Activated CD8-positive, alpha-beta memory T cell treated with anti-CD3 and anti-CD28 coated beads, Interleukin-2, amount 50 U/mL, for 48 hours (primary cell): Measurements from ENCODE around the gene DIS3L2.

Experiments used
- DNase-seq: peaks from one replicate; pipeline ENCODE4 v3.0.0-alpha.2; 2020

Gene DIS3L2

GRCh38 chr2:231957913-231958763 is 3.4 kb upstream of the DIS3L2 start:
- DNase-seq = no peak

- no peak for DNase-seq
These were observed 634 bp upstream of the DIS3L2 start for GRCh38 chr2:231960810-231961348.

- no peak for DNase-seq
These were observed 3.6 kb downstream of the DIS3L2 start for GRCh38 chr2:231965102-231965501.

- DNase-seq = no peak
These were observed 5.4 kb downstream of the DIS3L2 start for GRCh38 chr2:231966886-231967285.

- DNase-seq = no peak
These were observed 7.3 kb downstream of the DIS3L2 start for GRCh38 chr2:231968820-231969219.

- DNase-seq = no peak
These were observed 8.9 kb downstream of the DIS3L2 start for GRCh38 chr2:231970461-231970860.

GRCh38 chr2:231975001-231975400 is 13.5 kb downstream of the DIS3L2 start:
- DNase-seq = no peak

- DNase-seq = no peak
These were observed 15.9 kb downstream of the DIS3L2 start for GRCh38 chr2:231977430-231977829.

GRCh38 chr2:231984992-231985391 is 23.5 kb downstream of the DIS3L2 start:
- no peak for DNase-seq

GRCh38 chr2:231985823-231986261 is 24.3 kb downstream of the DIS3L2 start:
- no peak for DNase-seq

- no peak for DNase-seq
These were observed 25.7 kb downstream of the DIS3L2 start for GRCh38 chr2:231987124-231987727.

GRCh38 chr2:231988179-231988866 is 26.8 kb downstream of the DIS3L2 start:
- DNase-seq = no peak

- DNase-seq = no peak
These were observed 30.2 kb downstream of the DIS3L2 start for GRCh38 chr2:231991664-231992063.

- DNase-seq = no peak
These were observed 31.4 kb downstream of the DIS3L2 start for GRCh38 chr2:231992888-231993287.

- no peak for DNase-seq
These were observed 35.5 kb downstream of the DIS3L2 start for GRCh38 chr2:231996797-231997540.

GRCh38 chr2:231998046-231998445 is 36.5 kb downstream of the DIS3L2 start:
- DNase-seq = no peak

- DNase-seq = no peak
These were observed 38.9 kb downstream of the DIS3L2 start for GRCh38 chr2:232000439-232000838.

GRCh38 chr2:232001073-232001472 is 39.6 kb downstream of the DIS3L2 start:
- DNase-seq = no peak

- DNase-seq = no peak
These were observed 44.7 kb downstream of the DIS3L2 start for GRCh38 chr2:232006253-232006652.

GRCh38 chr2:232008907-232009638 is 47.6 kb downstream of the DIS3L2 start:
- DNase-seq = no peak

- DNase-seq = no peak
These were observed 48.2 kb downstream of the DIS3L2 start for GRCh38 chr2:232009639-232010274.
